H1 (cell line): ENCODE measurements around the gene SSU72.
"Not testable (repeated sequence)": the region's sequence is repeated elsewhere in the genome, so short reads cannot be mapped to it uniquely, and the experiment has no call there.

Source experiments
- CBX8 ChIP-seq: fragments of 300-800, 300-1000 bp; sonication (generic); IDR thresholded peaks from 2 replicates; pipeline ENCODE4 v1.7.1; 2016; ENCODE audit warnings: low read depth, low read length, borderline replicate concordance
- CEBPB ChIP-seq: IDR thresholded peaks from 2 replicates; pipeline ENCODE4 v1.6.1; 2012; ENCODE audit warnings: low read depth, low read length
- CREB1 ChIP-seq: IDR thresholded peaks from 2 replicates; pipeline ENCODE4 v1.6.1; 2012; ENCODE audit warnings: inconsistent platforms
- RAD21 ChIP-seq, 2 experiments: IDR thresholded peaks in 1 of 2; conservative IDR thresholded peaks in 1 of 2; 2 replicates each; pipeline ENCODE4 v1.6.1; 2011; ENCODE audit warnings: low read depth in 2 of 2, low read length in 2 of 2, improper control_type of control experiment in 1 of 2, inconsistent platforms in 1 of 2, mild to moderate bottlenecking in 1 of 2, moderate library complexity in 1 of 2
- TF ChIP-seq, protein P1 (sequence below), 3 experiments: IDR thresholded peaks; 1 replicate in 2 of 3; 2 replicates in 1 of 3; pipeline versions ENCODE4 v1.5.1 to v1.6.1; 2011; ENCODE audit warnings: low read length in 3 of 3, mild to moderate bottlenecking in 3 of 3, inconsistent platforms in 2 of 3, low read depth in 1 of 3, moderate library complexity in 1 of 3; ENCODE audit not compliant: insufficient read depth in 1 of 3; ENCODE audit errors: control extremely low read depth in 1 of 3

DNA sequence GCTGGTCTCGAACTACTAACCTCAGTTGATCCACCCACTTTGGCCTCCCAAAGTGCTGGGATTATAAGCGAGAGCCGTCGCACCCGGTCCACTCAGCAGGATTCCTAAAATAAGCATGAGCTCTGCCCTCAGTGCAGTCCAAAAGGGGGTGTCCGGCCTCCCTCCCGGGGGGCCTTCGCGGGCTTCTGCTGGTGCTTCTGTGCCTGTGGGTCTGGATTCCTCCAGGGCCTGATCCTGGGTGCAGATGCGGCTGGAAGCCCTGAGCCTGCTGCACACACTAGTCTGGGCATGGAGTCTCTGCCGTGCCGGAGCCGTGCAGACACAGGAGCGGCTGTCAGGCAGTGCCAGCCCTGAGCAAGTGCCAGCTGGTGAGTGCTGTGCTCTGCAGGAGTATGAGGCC lies 57.7 kb downstream of the SSU72 start:
- TF ChIP-seq CBX8; RAD21 (IDR thresholded peaks at IDR 0.05 in 1 of 2, conservative IDR thresholded peaks at IDR 0.05 in 1 of 2; ENCODE audit: low read depth in 2 of 2, low read length in 2 of 2); CEBPB; CREB1: not testable (repeated sequence)
- TF ChIP-seq, protein P1, sequence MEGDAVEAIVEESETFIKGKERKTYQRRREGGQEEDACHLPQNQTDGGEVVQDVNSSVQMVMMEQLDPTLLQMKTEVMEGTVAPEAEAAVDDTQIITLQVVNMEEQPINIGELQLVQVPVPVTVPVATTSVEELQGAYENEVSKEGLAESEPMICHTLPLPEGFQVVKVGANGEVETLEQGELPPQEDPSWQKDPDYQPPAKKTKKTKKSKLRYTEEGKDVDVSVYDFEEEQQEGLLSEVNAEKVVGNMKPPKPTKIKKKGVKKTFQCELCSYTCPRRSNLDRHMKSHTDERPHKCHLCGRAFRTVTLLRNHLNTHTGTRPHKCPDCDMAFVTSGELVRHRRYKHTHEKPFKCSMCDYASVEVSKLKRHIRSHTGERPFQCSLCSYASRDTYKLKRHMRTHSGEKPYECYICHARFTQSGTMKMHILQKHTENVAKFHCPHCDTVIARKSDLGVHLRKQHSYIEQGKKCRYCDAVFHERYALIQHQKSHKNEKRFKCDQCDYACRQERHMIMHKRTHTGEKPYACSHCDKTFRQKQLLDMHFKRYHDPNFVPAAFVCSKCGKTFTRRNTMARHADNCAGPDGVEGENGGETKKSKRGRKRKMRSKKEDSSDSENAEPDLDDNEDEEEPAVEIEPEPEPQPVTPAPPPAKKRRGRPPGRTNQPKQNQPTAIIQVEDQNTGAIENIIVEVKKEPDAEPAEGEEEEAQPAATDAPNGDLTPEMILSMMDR (IDR thresholded peaks at IDR 0.05; ENCODE audit: control extremely low read depth in 1 of 3, insufficient read depth in 1 of 3, low read depth in 1 of 3, low read length in 3 of 3) = not testable (repeated sequence)
